Measurements from ENCODE around the gene SLITRK2.

SLITRK2 gene, protein sequence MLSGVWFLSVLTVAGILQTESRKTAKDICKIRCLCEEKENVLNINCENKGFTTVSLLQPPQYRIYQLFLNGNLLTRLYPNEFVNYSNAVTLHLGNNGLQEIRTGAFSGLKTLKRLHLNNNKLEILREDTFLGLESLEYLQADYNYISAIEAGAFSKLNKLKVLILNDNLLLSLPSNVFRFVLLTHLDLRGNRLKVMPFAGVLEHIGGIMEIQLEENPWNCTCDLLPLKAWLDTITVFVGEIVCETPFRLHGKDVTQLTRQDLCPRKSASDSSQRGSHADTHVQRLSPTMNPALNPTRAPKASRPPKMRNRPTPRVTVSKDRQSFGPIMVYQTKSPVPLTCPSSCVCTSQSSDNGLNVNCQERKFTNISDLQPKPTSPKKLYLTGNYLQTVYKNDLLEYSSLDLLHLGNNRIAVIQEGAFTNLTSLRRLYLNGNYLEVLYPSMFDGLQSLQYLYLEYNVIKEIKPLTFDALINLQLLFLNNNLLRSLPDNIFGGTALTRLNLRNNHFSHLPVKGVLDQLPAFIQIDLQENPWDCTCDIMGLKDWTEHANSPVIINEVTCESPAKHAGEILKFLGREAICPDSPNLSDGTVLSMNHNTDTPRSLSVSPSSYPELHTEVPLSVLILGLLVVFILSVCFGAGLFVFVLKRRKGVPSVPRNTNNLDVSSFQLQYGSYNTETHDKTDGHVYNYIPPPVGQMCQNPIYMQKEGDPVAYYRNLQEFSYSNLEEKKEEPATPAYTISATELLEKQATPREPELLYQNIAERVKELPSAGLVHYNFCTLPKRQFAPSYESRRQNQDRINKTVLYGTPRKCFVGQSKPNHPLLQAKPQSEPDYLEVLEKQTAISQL

DNA sequence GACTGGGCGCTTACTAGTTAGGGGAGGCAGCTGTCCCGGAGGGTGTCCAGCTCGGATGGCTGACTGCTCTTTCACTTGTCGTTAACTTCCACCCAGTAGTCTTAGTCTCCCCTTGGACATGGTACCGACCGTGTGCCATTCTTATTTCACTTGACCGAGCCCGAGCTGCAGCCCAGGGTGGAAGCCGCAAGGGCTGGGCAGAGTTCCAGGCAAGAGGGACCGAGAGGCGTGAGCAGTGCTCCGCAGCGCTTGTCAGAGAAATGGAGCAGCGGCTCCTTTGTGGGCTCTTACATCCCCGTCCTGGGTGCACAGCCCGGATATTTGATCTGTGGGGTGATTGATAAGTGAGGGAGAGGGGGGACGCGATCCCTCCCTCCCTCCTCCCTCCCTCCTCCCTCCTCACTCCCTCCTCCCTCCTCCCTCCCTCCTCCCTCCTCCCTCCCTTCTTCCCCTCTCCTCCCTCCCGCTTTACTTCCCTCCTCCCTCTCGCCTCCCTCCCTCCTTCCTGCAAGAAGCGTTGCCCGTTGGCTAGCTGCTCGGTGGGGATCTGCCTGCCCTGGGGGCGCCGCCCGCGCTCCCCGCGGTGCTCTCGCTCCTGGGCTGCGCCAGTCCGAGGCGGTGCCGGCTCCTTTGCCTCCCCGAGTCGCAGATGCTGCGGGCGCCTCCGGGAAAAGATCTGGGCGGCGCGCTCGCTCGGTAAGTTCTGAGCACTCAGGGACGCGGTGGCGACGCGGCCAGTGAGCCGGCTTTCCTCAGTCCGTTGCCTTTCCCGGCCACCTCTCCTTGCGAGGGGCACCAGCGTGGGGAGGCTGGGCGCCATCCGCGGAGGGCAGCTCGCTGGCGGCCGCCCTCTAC lies at the start of gene SLITRK2:
SLITRK2 (plus strand) TSS at position 499 of the 855 bp plus-strand sequence. CDS start 4,597 bp downstream, outside the sequence.
- peak within 1 kb of the TSS; percentile 27 for H3K4me3 ChIP-seq (ENCODE audit: low read length)
- H3K36me3 ChIP-seq (ENCODE audit: control insufficient read depth, insufficient read depth, low read length): no peaks in the 10 kb centered on the region
- H3K27me3 ChIP-seq (ENCODE audit: control insufficient read depth, insufficient read depth, low read length): peaks cover 9% of the 10 kb centered on the region
- no peak within 1 kb of the TSS for H3K27ac ChIP-seq (ENCODE audit: low read depth, low read length)
- H3K4me1 ChIP-seq (ENCODE audit: control insufficient read depth, insufficient read depth, low read length): no peaks in the 10 kb centered on the region
- no peak within 1 kb of the TSS for H3K9ac ChIP-seq (ENCODE audit: low read length)

DNA sequence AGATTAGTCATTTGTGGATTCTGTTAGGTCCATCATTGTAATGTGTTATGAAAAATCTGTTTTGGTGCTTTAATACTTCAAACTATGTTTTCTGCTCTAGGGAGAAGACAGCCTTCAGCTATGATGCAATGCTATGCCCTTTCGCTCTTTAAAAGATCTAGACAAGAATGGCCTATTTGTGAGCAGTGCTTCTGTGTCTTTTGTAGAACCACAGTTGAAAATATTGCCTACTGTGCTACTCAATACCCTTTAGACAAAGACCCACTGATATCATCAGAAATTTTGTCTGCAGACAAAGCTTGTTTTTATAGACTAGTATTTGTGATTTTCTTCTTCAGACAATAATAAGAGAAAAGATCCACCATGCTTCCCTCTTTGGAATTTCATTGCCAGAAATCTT lies 44.6 kb upstream of the SLITRK2 start:
- Histone ChIP-seq H3K36me3 (ENCODE audit: control insufficient read depth, insufficient read depth, low read length) (no peaks in the 10 kb centered on the region), H3K4me1 (ENCODE audit: control insufficient read depth, insufficient read depth, low read length) (no peaks in the 10 kb centered on the region), H3K4me3 (ENCODE audit: low read length) (no peak overlapping the region), H3K9ac (ENCODE audit: low read length) (no peak overlapping the region), H3K27me3 (ENCODE audit: control insufficient read depth, insufficient read depth, low read length) (no peaks in the 10 kb centered on the region), H3K27ac (ENCODE audit: low read depth, low read length) (no peak overlapping the region)

DNA sequence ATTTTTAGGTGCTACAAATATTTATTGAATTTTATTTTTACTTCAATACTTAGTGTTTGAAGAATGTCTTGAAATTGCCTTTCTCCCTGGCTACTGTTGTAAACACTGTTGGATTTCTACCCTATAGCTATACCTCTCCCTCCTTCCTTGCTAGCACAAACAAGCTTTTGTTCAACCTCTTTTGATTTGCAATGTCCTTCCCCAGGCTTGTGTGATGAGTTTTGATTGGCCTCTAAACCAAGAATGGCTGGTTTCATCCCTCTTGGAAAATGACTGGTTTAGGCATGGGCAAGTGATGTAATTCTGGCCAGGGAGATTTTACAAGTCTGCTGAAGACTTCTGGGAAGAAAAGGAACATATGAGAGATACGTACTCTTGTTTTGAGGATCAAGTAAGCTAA lies 25.3 kb upstream of the SLITRK2 start:
- no peak overlapping the region for H3K27ac ChIP-seq (ENCODE audit: low read depth, low read length)
- H3K9ac ChIP-seq (ENCODE audit: low read length): no peak overlapping the region
- H3K4me3 ChIP-seq (ENCODE audit: low read length): no peak overlapping the region
- no peaks in the 10 kb centered on the region for H3K36me3 ChIP-seq (ENCODE audit: control insufficient read depth, insufficient read depth, low read length)
- no peaks in the 10 kb centered on the region for H3K27me3 ChIP-seq (ENCODE audit: control insufficient read depth, insufficient read depth, low read length)
- no peaks in the 10 kb centered on the region for H3K4me1 ChIP-seq (ENCODE audit: control insufficient read depth, insufficient read depth, low read length)

DNA sequence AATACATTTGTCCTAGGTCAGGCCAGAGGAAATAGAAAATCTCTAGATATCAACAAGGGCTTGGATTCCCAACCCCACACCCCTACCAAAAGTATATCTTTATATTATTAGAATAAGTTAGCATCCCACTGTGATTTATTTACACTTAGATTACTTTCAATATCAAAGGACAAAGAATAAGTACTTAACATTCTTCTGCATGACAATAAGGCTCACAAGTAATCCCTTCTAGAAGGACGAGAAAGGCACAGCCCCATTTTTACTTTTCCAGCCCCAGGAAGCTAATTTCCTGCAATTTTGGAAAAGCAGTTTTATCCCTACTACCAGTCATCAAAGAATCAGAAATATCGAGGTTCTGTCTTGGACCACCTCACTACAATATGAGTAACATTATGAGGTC lies 14.1 kb upstream of the SLITRK2 start:
- H3K27ac ChIP-seq (ENCODE audit: low read depth, low read length): no peak overlapping the region
- H3K36me3 ChIP-seq (ENCODE audit: control insufficient read depth, insufficient read depth, low read length): no peaks in the 10 kb centered on the region
- H3K4me3 ChIP-seq (ENCODE audit: low read length): no peak overlapping the region
- no peak overlapping the region for H3K9ac ChIP-seq (ENCODE audit: low read length)
- no peaks in the 10 kb centered on the region for H3K27me3 ChIP-seq (ENCODE audit: control insufficient read depth, insufficient read depth, low read length)
- H3K4me1 ChIP-seq (ENCODE audit: control insufficient read depth, insufficient read depth, low read length): no peaks in the 10 kb centered on the region

DNA sequence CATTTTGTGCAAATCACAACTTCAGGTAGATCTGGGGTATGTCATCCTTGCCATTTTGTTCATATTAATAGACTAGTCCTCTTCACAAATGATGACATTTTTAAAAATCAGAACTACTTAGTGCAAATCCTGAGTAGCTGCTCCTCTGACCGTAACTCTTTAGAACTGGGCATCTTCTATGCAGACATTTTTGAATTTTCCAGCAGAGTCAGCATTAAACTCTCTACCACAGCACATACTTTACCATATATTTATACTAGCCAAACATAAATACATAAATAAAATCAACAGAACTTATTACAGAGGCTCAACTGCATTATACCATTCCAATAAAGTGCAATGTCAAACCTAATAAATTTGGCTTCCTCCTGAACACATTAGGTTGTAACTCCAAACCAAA lies 4.5 kb upstream of the SLITRK2 start:
- Histone ChIP-seq H3K27me3 (ENCODE audit: control insufficient read depth, insufficient read depth, low read length) (no peaks in the 10 kb centered on the region), H3K4me3 (ENCODE audit: low read length) (no peak overlapping the region), H3K36me3 (ENCODE audit: control insufficient read depth, insufficient read depth, low read length) (no peaks in the 10 kb centered on the region), H3K27ac (ENCODE audit: low read depth, low read length) (no peak overlapping the region), H3K4me1 (ENCODE audit: control insufficient read depth, insufficient read depth, low read length) (no peaks in the 10 kb centered on the region), H3K9ac (ENCODE audit: low read length) (no peak overlapping the region)

DNA sequence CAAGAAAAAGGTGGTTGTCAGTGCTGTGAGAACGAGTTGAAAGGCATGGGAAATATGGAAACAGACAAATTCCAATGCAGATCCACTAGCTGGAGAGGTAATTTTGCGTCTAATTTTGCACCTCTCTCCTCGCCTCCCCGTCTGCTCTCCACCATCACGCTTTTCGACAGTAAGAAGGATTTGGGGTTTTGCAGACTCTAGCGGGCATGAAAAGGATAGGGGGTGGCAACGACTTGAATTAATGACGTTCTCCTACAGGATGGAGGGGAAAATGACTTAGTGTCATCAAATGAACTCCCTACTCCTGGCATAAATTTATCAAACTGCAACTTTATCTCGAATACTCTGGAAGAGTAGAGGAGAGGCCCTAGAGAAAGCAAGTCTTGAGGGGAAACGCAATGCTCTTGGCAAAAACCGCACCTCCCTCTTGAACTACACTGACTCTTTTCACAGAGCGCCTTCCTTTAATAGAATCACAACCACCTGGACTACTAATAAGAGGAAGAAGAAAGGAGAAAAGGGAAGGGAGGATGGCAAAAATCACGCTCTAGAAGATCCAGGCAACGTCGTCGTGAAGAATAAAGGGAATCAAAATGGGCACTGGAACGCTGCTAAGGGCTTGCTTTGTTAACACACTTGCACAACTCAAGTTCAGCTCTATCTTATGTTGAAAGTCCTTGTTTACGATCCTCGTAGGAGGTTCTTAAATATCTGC lies 871 bp upstream of the SLITRK2 start:
- no peaks in the 10 kb centered on the region for H3K36me3 ChIP-seq (ENCODE audit: control insufficient read depth, insufficient read depth, low read length)
- H3K27me3 ChIP-seq (ENCODE audit: control insufficient read depth, insufficient read depth, low read length): peaks cover 9% of the 10 kb centered on the region
- H3K27ac ChIP-seq (ENCODE audit: low read depth, low read length): no peak overlapping the region
- no peak overlapping the region for H3K9ac ChIP-seq (ENCODE audit: low read length)
- H3K4me3 ChIP-seq (ENCODE audit: low read length): peak overlapping the region; percentile 19
- no peaks in the 10 kb centered on the region for H3K4me1 ChIP-seq (ENCODE audit: control insufficient read depth, insufficient read depth, low read length)

DNA sequence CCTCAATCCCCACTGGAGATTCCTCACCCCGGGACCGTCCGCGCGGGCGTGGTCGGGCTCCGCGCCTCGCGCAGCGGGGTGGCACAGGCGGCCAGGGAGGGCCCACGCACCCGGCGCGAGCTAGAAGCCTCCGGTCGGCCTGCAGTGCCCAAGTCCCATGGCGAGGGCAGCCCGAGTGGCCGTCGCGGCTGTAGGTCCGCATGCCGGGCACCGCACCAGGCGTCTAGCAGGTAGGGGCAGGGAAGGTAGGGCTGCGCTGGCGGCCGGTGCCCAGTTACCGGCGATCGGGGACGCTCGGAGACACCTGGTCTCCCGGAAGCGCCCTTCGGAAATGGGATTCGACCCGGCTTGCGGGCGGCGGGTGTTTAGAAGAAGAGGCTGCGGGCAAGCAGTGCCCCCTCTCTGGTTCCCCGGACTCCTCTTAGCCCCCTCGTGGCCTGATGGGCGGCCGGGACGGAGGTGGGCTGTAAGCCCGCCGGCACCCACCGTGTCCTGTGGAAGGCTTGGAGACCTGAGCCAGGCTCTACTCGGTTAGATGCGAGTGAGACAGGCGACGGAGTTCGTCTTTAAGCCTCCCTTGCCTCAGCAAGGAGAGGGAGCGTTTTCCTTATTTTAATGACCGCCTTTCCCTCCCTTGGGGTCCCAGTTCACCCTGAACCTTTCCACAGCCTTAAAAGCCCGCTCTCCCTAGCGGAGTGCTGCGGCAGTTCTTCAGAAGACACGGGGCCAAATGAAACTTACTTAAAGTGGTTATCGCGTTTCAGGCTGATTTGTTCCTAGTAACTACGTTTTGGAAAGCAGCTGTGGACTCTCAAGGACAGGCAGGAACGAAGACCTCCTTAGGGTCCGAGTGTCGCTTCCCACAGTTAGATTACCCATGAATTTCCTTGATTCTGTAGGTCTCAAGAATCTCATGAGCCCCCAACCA lies 821 bp downstream of the SLITRK2 start:
- no peaks in the 10 kb centered on the region for H3K36me3 ChIP-seq (ENCODE audit: control insufficient read depth, insufficient read depth, low read length)
- H3K4me3 ChIP-seq (ENCODE audit: low read length): peak overlapping the region; percentile 27
- H3K27ac ChIP-seq (ENCODE audit: low read depth, low read length): no peak overlapping the region
- H3K27me3 ChIP-seq (ENCODE audit: control insufficient read depth, insufficient read depth, low read length): peaks cover 9% of the 10 kb centered on the region
- H3K4me1 ChIP-seq (ENCODE audit: control insufficient read depth, insufficient read depth, low read length): no peaks in the 10 kb centered on the region
- H3K9ac ChIP-seq (ENCODE audit: low read length): no peak overlapping the region

DNA sequence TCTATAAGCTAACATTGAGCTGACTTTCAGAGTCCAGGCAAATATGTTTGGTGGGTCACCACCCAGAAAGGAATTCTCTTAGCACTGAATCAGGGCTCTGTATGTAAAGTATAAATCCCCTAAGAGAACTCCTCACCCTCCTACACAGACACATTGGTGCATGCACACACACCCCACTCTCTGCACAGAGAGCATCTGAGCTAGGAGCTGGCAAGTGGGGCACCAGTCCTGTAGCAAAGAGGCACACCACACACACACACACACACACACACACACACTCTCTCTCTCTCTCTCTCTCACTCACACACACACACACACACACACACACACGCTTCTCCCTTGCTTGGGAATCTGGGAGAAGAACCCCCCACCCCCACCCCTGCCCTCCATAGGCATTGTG lies 3.2 kb downstream of the SLITRK2 start:
- Histone ChIP-seq H3K4me3 (ENCODE audit: low read length) (no peak overlapping the region), H3K27me3 (ENCODE audit: control insufficient read depth, insufficient read depth, low read length) (peaks cover 9% of the 10 kb centered on the region)

DNA sequence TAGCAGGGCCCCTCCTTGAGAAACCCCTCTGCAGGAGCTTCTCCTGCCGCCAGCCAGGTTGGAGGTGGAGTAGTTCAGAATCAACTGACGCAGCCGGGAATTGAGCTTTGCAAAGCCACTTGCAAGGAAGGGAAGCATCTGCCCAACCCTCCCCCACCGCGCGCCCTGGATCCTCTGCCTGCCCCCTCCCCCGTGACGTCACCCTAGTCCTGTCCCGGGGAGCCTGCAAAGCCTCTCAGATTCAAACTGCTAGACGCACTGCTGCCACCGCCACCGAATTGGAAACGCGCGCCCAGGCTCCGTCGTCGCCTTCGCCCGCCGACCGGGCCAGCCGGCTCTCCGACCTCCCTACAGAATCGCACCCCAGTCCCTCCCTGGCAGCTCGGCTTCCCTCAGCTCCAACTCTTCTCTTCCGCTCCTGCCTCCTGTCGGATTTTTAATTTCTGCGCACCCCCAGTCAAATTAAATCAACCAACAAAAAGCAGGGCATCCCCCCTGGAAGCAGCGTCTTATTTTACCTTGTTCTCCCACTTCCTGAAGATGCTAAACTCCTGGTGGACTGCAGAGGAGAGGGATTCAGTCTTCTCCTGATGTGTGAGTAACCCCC lies 3.8 kb downstream of the SLITRK2 start:
- H3K27ac ChIP-seq (ENCODE audit: low read depth, low read length): no peak overlapping the region
- H3K4me1 ChIP-seq (ENCODE audit: control insufficient read depth, insufficient read depth, low read length): no peaks in the 10 kb centered on the region
- no peak overlapping the region for H3K9ac ChIP-seq (ENCODE audit: low read length)
- H3K27me3 ChIP-seq (ENCODE audit: control insufficient read depth, insufficient read depth, low read length): peaks cover 9% of the 10 kb centered on the region
- H3K4me3 ChIP-seq (ENCODE audit: low read length): no peak overlapping the region
- H3K36me3 ChIP-seq (ENCODE audit: control insufficient read depth, insufficient read depth, low read length): no peaks in the 10 kb centered on the region

More for the DNA sequence above, 3.2 kb downstream of the SLITRK2 start:
- no peaks in the 10 kb centered on the region for H3K36me3 ChIP-seq (ENCODE audit: control insufficient read depth, insufficient read depth, low read length)
- H3K4me1 ChIP-seq (ENCODE audit: control insufficient read depth, insufficient read depth, low read length): no peaks in the 10 kb centered on the region
- H3K27ac ChIP-seq (ENCODE audit: low read depth, low read length): no peak overlapping the region
- H3K9ac ChIP-seq (ENCODE audit: low read length): no peak overlapping the region

DNA sequence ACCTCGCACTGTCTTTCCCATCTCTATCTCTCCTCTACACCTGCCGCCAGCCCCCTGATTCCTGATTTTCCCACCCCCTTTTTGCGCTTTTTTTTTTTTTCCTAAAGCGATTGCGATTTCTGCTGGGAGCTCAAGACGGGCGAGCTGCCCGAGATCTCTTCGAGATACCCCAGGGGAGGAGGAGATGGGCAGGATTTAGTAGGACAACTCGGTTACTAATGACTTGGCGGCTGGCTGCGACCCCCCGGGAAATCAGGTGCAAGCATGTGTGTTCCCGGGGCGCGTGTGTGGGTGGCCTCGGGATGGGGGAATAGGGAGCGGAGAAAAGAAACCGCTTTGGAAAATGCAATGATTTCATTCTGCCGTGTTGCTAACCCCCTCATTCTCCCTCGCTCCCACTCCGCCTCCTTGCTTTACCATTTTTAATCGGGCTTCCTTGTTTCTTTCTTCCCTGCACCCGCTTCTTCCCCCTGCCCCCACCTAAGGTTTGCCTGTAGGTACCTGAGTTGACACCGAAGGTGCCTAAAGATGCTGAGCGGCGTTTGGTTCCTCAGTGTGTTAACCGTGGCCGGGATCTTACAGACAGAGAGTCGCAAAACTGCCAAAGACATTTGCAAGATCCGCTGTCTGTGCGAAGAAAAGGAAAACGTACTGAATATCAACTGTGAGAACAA lies 4.4 kb downstream of the SLITRK2 start:
- H3K27ac ChIP-seq (ENCODE audit: low read depth, low read length): no peak overlapping the region
- no peak overlapping the region for H3K4me3 ChIP-seq (ENCODE audit: low read length)
- no peak overlapping the region for H3K9ac ChIP-seq (ENCODE audit: low read length)
- H3K36me3 ChIP-seq (ENCODE audit: control insufficient read depth, insufficient read depth, low read length): no peaks in the 10 kb centered on the region
- H3K4me1 ChIP-seq (ENCODE audit: control insufficient read depth, insufficient read depth, low read length): no peaks in the 10 kb centered on the region
- peaks cover 9% of the 10 kb centered on the region for H3K27me3 ChIP-seq (ENCODE audit: control insufficient read depth, insufficient read depth, low read length)

Measured in rectal smooth muscle tissue (tissue), 1 donor.